Ammon's horn (tissue), 1 donor: Measurements from ENCODE around the gene ZBTB12.

Source experiments
- DNase-seq: peaks from one replicate; pipeline ENCODE4 v3.0.0-alpha.2; 2016; ENCODE audit warnings: low spot score

ZBTB12 gene

DNA sequence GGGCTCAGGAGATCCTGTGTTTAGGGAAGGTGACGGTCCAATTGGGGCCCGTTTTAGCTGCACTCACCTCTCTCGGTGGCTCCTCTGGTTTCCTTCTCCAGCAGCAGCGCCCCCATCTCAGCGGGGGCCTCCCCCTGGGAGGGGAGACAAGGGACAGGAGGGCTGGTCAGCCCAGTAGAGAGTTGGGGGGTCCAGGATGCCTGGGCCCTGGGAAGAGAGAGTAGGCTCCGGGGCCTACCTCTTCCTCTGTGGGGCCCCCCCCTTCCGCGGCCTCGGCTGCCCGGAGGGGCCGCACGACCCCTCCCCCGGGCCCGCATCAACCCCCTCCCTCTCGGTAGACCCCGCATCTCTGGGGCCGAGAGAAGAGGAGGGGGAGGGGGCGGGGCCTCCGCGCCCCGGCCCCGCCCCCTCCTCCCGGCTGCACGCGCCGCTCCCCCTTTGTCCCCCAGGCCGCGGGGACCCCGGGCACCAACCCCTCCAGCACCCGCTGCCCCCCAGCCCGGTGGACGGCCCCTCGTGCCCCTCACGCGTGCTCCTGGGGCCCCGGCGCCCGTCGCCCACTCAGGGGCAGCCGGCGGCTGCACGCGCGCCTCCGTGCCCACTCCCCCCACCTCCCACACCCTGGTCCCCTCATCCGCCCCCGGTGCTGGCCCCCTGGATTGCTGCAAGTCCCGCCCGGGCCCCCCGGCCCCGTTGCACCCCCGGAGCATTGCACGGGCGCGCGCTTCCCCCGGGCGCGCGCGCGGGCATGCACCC, 4.9 kb downstream of the ZBTB12 start:
- DNase-seq, result no peak

GRCh38 chr6:31896493-31896855, 5.4 kb downstream of the ZBTB12 start:
- DNase-seq, result no peak

DNA sequence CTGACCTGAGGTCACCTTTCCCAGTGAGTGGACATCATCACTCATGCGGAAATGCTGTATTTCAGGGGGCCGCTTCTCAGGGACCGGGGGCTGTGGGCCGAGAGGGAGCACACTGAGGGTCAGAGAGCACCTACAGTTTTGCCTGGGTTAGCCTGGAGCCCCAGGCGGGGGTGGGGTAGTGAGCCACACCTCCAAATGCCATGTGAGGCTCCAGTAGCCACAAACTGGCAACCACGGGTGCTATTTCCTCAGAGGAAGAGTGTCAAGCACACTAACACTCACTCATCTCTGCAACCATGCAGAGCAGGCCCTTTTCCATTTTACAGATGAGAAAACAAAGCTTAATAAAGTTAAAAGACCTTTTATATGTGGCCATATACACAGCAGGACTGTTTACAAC, 9.1 kb downstream of the ZBTB12 start:
- DNase-seq, result no peak

- DNase-seq, result no peak
Observed at GRCh38 chr6:31889331-31889972, 12.4 kb downstream of the ZBTB12 start.

GRCh38 chr6:31888276-31889258, 13.3 kb downstream of the ZBTB12 start:
- no peak for DNase-seq

DNA sequence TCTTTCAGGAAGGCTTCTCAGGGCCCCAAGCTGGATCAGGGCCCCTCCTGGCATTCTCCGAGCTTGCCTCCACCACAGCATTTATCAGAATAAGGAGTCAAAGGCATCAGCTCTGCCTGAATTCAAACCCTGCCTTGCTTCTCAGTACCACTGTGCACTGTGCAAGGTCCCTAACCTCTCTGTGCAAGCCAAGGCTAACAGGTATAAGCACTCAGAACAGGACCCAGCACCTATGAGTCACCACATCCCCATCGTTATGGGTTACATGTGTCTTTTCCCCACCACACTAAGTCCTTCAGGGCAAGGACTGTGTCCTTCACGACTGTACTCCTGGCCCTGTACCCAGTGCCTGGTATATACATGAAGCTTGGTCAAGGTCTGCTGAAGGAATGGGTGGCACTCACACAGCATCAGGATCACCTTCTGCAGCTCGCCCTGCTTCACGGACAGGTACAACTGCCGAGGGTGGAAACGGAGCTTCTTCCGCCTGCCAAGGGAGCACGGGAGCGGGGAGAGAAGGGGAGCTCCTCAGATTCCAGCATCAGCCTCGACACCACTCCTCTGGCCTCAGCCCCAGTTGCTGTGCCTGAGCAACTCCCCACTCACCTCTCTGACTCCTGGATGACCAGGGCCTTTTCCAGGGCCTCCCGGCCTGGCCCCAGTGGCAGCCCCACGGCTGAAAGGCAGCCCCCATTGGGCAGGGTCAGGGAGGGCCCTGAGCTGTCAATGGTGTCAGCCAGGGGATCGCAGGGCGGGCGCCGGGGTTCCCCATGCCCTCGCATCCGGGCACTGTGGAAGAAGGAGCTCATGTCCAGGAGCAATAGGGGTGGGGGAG, 14.5 kb downstream of the ZBTB12 start:
- no peak for DNase-seq

DNA sequence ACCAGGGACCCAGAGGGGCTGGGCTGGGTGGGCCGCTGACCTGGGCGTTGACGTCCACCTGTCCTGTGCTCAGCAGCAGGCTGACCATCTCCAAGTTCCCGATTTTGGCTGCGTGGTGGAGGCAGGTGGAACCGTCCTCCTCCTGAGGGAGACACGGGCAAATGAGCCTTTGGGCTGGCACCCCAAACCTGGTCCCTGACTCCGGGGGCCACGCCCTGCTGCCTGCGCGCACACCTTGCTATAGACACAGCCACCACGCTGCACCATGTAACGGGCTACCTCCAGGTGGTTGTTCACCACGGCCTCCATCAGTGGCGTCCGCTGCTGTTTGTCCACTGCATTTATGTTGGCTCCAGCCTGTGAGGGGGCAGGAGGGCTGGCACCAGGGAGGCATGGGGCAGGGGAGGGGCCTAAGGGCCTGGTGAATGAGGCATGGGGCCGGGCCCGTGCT, 15.3 kb downstream of the ZBTB12 start:
- no peak for DNase-seq

DNA sequence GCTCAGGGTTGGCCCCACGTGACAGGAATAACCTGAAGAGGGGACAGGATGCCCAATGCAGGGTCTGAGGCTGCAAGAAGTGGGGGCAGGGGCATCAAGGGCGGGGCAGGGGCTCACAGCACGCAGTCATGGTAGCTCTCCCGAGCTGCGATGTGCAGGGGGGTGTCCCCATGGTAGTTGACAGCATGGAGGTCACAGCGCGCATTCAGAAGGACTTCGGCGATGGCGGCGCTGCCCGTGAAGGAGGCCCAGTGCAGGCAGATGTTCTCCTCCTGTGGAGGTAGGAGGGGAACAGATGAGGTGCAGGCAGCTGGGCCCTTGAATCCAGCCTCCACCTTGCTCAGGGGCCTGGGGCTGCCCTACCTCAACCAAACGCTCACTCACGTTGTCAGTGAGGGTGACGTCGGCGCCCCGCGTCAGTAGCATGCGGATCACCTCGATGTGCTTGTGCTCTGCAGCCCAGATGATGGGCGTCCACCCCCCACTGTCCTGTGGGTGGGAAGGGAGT, 17.3 kb downstream of the ZBTB12 start:
- no peak for DNase-seq

- DNase-seq, result no peak
Observed at GRCh38 chr6:31883676-31884075, 18.2 kb downstream of the ZBTB12 start.

- DNase-seq, result no peak
Observed at GRCh38 chr6:31882344-31882743, 19.5 kb downstream of the ZBTB12 start.

- no peak for DNase-seq
Observed at GRCh38 chr6:31881136-31881859, 20.6 kb downstream of the ZBTB12 start.

- DNase-seq, result no peak
Observed at GRCh38 chr6:31880616-31881015, 21.3 kb downstream of the ZBTB12 start.

- no peak for DNase-seq
Observed at GRCh38 chr6:31879901-31880300, 22.0 kb downstream of the ZBTB12 start.

- DNase-seq, result no peak
Observed at GRCh38 chr6:31879143-31879542, 22.7 kb downstream of the ZBTB12 start.

DNA sequence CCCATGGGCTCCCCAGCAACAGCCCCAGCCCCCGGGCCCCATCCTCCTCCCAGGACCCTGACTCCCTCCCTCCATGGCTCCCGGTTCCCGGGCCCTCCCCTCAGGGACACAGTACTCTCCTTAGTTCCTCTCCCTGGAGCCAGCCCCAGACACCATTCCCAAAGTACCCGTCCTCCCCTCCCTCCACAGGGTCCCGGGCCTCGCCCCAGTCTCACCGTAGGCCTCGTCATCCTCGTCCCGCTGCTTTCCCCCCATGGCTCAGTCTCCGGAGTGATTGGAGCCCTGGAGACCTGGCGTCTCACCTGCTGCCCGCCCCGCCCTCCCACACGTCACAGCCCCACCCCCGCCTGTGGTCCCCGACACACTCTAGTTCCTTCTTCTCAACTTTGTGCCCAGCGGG, 23.2 kb downstream of the ZBTB12 start, which contains the start of gene SLC44A4:
TSS of gene SLC44A4 (minus strand) at position 272 of the 400 bp plus-strand sequence. CDS start at position 255, 17 bp downstream.
- DNase-seq, result no peak

GRCh38 chr6:31878222-31878621, 23.7 kb downstream of the ZBTB12 start:
- DNase-seq, result no peak

GRCh38 chr6:31877651-31878161, 24.2 kb downstream of the ZBTB12 start:
- DNase-seq, result no peak

GRCh38 chr6:31877125-31877650, 24.7 kb downstream of the ZBTB12 start:
- DNase-seq, result no peak

GRCh38 chr6:31876357-31876756, 25.5 kb downstream of the ZBTB12 start:
- no peak for DNase-seq

- no peak for DNase-seq
Observed at GRCh38 chr6:31875877-31876276, 26.0 kb downstream of the ZBTB12 start.
